Melanocyte of skin (primary cell): ENCODE data around the gene CABS1. TPM values are rescaled to one million over a fixed set of nuclear protein-coding genes. Genes with fewer than 3 reads are reported as not detected.

Source experiments
- total RNA-seq, 2 donors: library from RNA; depleted of rRNA; stranded (reverse); fragments of >200 nt; gene quantifications; 2 replicates each; pipeline ENCODE4 v1.2.3, GENCODE V29; 2012

CABS1 gene
- not detected for total RNA-seq

DNA sequence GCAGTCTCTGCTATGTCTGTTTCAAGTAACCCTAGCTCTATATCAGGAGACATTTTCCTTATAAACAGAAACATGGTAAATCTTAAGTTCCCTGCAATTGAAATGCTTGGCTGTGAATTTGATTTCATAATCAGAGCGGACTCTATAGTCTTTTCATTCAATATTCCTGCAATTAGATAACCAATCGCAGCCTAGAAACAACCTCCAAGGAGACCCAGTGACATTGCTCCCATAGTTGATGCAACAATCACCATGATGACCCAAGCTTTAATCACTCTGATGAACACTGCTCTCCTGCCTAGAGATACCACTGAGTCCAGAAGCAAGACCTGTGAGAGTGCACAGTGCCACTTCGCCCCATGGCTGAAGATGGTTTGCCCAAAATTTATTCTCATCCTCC, at the start of gene CABS1:
Gene CABS1 (plus strand): TSS at position 301 of the 400 bp plus-strand sequence. CDS start 59 bp downstream, at position 360.

DNA sequence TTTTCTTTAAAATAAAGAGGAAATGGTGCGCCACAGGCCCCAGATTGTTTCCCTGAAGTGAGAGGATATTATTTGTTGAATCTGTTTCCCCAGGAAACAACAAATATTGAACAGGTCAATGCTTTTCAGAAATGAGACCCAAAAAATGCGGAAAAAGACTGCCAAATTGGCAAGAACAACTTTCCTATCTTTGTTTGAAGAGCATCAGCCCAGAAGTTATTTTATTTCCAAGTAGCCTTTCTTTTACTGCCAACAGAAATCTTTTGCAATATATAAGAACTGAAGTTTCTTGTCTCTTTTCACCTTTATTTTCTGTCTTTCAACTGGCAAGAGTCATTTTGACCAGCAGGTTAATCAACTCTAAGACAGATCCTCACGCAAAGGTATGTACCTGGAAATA, 25.7 kb downstream of the CABS1 start, which contains the start of gene SMR3A:
Gene SMR3A (plus strand): TSS at position 301 of the 400 bp plus-strand sequence. CDS start 1,356 bp downstream, outside the sequence.

DNA sequence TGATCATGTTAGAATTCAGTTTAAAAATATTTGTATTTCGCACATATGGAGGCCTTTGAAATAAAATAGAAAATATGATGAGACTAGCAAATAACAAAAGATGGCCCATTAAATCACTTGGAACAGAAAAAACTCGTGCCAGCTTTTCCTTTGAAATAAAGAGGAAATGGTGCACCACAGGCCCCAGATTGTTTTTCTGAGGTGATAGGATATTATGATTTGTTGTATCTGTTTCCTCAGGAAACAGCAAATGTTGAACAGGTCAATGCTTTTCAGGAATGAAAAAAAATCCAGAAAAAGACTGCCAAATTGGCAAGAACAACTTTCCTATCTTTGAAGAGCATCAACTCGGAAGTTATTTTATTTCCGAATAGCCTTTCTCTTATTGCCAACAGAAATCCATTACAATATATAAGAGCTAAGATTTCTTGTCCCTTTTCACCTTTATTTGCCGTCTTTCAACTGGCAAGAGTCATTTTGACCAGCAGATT, 48.0 kb downstream of the CABS1 start, which contains the start of gene SMR3B:
Gene SMR3B (plus strand): TSS at position 441 of the 491 bp plus-strand sequence. CDS start 1,380 bp downstream, outside the sequence.

Other genes with a start within 250 kb of the CABS1 start
- not detected for gene PRR27, start 180.7 kb upstream of the CABS1 start, total RNA-seq
- gene ODAM, start 139.3 kb upstream of the CABS1 start, total RNA-seq = not detected
- gene FDCSP, start 108.9 kb upstream of the CABS1 start, total RNA-seq = 100 to 1,000 TPM in 1 of 2 donors, not detected in 1; 183 TPM
- not detected for gene CSN3, start 92.4 kb upstream of the CABS1 start, total RNA-seq
- not detected for gene SMR3A, start 25.8 kb downstream of the CABS1 start, total RNA-seq
- not detected for gene SMR3B, start 48.1 kb downstream of the CABS1 start, total RNA-seq
- not detected for gene OPRPN, start 63.0 kb downstream of the CABS1 start, total RNA-seq
- gene MUC7, start 137.2 kb downstream of the CABS1 start, total RNA-seq = not detected
- gene AMTN, start 183.6 kb downstream of the CABS1 start, total RNA-seq = not detected